Lower lobe of right lung (tissue), 2 donors: ENCODE results near the gene MAD2L2. TPM values are rescaled to one million over a fixed set of nuclear protein-coding genes. Genes with fewer than 3 reads are reported as not detected.
A peak's percentile ranks its signal among the peaks of the same experiment; 100 is the strongest.

Source experiments
- ATAC-seq, 2 donors: fragments of 200-7000 bp; cut with Tn5 transposase; one replicate each; pipeline ENCODE4 v1.9.1; 2020 to 2022; ENCODE audit warnings: mild to moderate bottlenecking in 2 of 2, moderate library complexity in 2 of 2
- DNase-seq: peaks from one replicate; pipeline ENCODE4 v3.0.0-alpha.2; 2020
- H3K27ac ChIP-seq: fragments of 200-600 bp; one replicate; pipeline ENCODE4 v1.8.0; 2022
- H3K27me3 ChIP-seq: fragments of 200-600 bp; one replicate; pipeline ENCODE4 v1.8.0; 2022; ENCODE audit warnings: low read depth
- H3K36me3 ChIP-seq: fragments of 200-600 bp; one replicate; pipeline ENCODE4 v1.8.0; 2022; ENCODE audit warnings: mild to moderate bottlenecking
- H3K4me1 ChIP-seq: fragments of 200-600 bp; one replicate; pipeline ENCODE4 v1.8.0; 2022
- H3K4me3 ChIP-seq: fragments of 200-600 bp; one replicate; pipeline ENCODE4 v1.8.0; 2022; ENCODE audit warnings: mild to moderate bottlenecking
- H3K9me3 ChIP-seq: fragments of 200-600 bp; one replicate; pipeline ENCODE4 v1.8.0; 2022
- CTCF ChIP-seq: fragments of 200-600 bp; IDR thresholded peaks from one replicate; pipeline ENCODE4 v1.8.0; 2022; ENCODE audit warnings: antibody characterized with exemption, mild to moderate bottlenecking
- intact Hi-C: fragments of 100-400 bp; cut with DNase I; formaldehyde crosslinking; loops from one replicate; pipeline ENCODE4 v1.11.0; 2022
- total RNA-seq: library from RNA; stranded (reverse); fragmentation: NEBNext Ultra II Directional; extraction: Animal tissue kit (Norgen Biotek cat#: 25700); gene quantifications from one replicate; pipeline ENCODE4 v1.2.1, GENCODE V29; 2021
- donor health status: DM: no; HTN: yes; CAD: no; lungs with severe emphysema.

Gene MAD2L2
- total RNA-seq, 1 donor from 2014 or later: 20.8 TPM

GRCh38 chr1:11661103-11661502 is 19.8 kb downstream of the MAD2L2 start:
- Histone ChIP-seq H3K27me3 (no peaks in the 10 kb centered on the region), H3K27ac (no peak overlapping the region), H3K4me3 (no peak overlapping the region), H3K36me3 (peaks cover 24% of the 10 kb centered on the region), H3K4me1 (peaks cover 7% of the 10 kb centered on the region), H3K9me3 (no peaks in the 10 kb centered on the region)
- ATAC-seq (no peak), DNase-seq (no peak)
- intact Hi-C loops: loop anchor here (10.0 kb wide), 1 partner anchor 54 kb away; no protein-coding TSS in a partner anchor
- no peak for TF ChIP-seq CTCF

GRCh38 chr1:11659748-11660147 is 21.2 kb downstream of the MAD2L2 start:
- DNase-seq: no peak
- no peaks in the 10 kb centered on the region for H3K27me3 ChIP-seq
- intact Hi-C loops: loop anchor here (10.0 kb wide), 1 partner anchor 55 kb away; no protein-coding TSS in a partner anchor
- H3K4me3 ChIP-seq: no peak overlapping the region
- H3K9me3 ChIP-seq: no peaks in the 10 kb centered on the region
- peaks cover 19% of the 10 kb centered on the region for H3K4me1 ChIP-seq
- TF ChIP-seq CTCF: no peak
- peaks cover 24% of the 10 kb centered on the region for H3K36me3 ChIP-seq
- no peak for ATAC-seq
- H3K27ac ChIP-seq: no peak overlapping the region

GRCh38 chr1:11658542-11658941 is 22.4 kb downstream of the MAD2L2 start:
- TF ChIP-seq CTCF: no peak
- Histone ChIP-seq H3K27me3 (no peaks in the 10 kb centered on the region), H3K9me3 (no peaks in the 10 kb centered on the region), H3K4me3 (no peak overlapping the region), H3K4me1 (peaks cover 14% of the 10 kb centered on the region), H3K36me3 (peaks cover 24% of the 10 kb centered on the region), H3K27ac (no peak overlapping the region)
- DNase-seq (no peak), ATAC-seq (no peak)
- intact Hi-C loops: no loop called here

DNA sequence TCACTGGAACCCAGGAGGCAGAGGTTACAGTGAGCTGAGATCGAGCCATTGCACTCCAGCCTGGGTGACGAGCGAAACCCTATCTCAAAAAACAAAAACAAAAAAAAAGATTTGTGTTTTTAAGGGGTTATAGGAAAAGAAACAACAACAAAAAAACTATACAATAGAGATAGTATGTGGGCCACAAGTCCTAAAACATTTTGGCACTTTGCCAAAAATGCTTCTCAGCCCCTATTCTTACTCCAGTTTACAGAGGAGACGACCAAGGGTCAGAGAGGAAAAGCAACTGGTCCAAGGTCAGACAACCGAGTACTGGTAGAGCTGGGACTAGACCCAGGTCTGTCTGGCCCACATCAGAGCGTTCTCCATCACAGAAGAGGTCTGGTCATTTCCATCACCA is 23.3 kb downstream of the MAD2L2 start:
- peaks cover 11% of the 10 kb centered on the region for H3K4me1 ChIP-seq
- no peak for TF ChIP-seq CTCF
- H3K4me3 ChIP-seq: no peak overlapping the region
- DNase-seq (no peak), ATAC-seq (no peak)
- no peaks in the 10 kb centered on the region for H3K27me3 ChIP-seq
- peaks cover 24% of the 10 kb centered on the region for H3K36me3 ChIP-seq
- intact Hi-C loops: no loop called here
- H3K27ac ChIP-seq: no peak overlapping the region
- no peaks in the 10 kb centered on the region for H3K9me3 ChIP-seq

GRCh38 chr1:11654939-11655808 is 25.8 kb downstream of the MAD2L2 start:
- ATAC-seq (peak in 1 of 2 donors; percentile 2), DNase-seq (no peak)
- H3K27ac ChIP-seq: peak overlapping the region; percentile 18
- H3K27me3 ChIP-seq: peaks cover 1% of the 10 kb centered on the region
- H3K9me3 ChIP-seq: no peaks in the 10 kb centered on the region
- intact Hi-C loops: no loop called here
- H3K36me3 ChIP-seq: peaks cover 13% of the 10 kb centered on the region
- no peak for TF ChIP-seq CTCF
- peak overlapping the region; percentile 68 for H3K4me3 ChIP-seq
- H3K4me1 ChIP-seq: peaks cover 22% of the 10 kb centered on the region
